HEK293 (cell line): ENCODE data around the gene RPS19.

ENCODE experiments used
- FEZF1 ChIP-seq: fragments of 450-650 bp; formaldehyde crosslinking; IDR thresholded peaks from 2 replicates; pipeline ENCODE4 v1.5.1; 2016; ENCODE audit warnings: missing biosample characterization, missing genetic modification characterization
- HOXC10 ChIP-seq: sonication (generic); formaldehyde crosslinking; IDR thresholded peaks from 2 replicates; pipeline ENCODE4 v1.8.1; 2023; ENCODE audit warnings: mild to moderate bottlenecking, missing genetic modification reagents
- IKZF3 ChIP-seq: fragments of 450-650 bp; IDR thresholded peaks from 2 replicates; pipeline ENCODE4 v1.5.0; 2018; ENCODE audit warnings: missing biosample characterization, mild to moderate bottlenecking, missing genetic modification characterization, moderate library complexity
- KLF16 ChIP-seq: fragments of 450-650 bp; formaldehyde crosslinking; IDR thresholded peaks from 2 replicates; pipeline ENCODE4 v1.5.1; 2017; ENCODE audit warnings: missing biosample characterization, missing genetic modification characterization
- KLF9 ChIP-seq: fragments of 450-650 bp; formaldehyde crosslinking; IDR thresholded peaks from 2 replicates; pipeline ENCODE4 v1.5.1; 2016; ENCODE audit warnings: missing biosample characterization, missing genetic modification characterization, low read depth
- REPIN1 ChIP-seq: fragments of 450-650 bp; formaldehyde crosslinking; IDR thresholded peaks from 2 replicates; pipeline ENCODE4 v1.5.1; 2017; ENCODE audit warnings: missing biosample characterization, missing genetic modification characterization, low read depth
- SP2 ChIP-seq: fragments of 450-650 bp; formaldehyde crosslinking; IDR thresholded peaks from 2 replicates; pipeline ENCODE4 v1.5.1; 2016; ENCODE audit warnings: missing biosample characterization, missing genetic modification characterization
- SP7 ChIP-seq: fragments of 450-650 bp; formaldehyde crosslinking; IDR thresholded peaks from 2 replicates; pipeline ENCODE4 v1.5.1; 2016; ENCODE audit warnings: missing biosample characterization, missing genetic modification characterization
- ZBTB17 ChIP-seq: fragments of 450-650 bp; formaldehyde crosslinking; IDR thresholded peaks from 2 replicates; pipeline ENCODE4 v1.5.1; 2016; ENCODE audit warnings: missing biosample characterization, missing genetic modification characterization
- ZBTB8A ChIP-seq: fragments of 450-650 bp; formaldehyde crosslinking; IDR thresholded peaks from 2 replicates; pipeline ENCODE4 v1.5.1; 2016; ENCODE audit warnings: missing biosample characterization, missing genetic modification characterization
- ZFHX2 ChIP-seq: fragments of 450-650 bp; formaldehyde crosslinking; conservative IDR thresholded peaks from 2 replicates; pipeline ENCODE4 v1.5.1; 2016; ENCODE audit warnings: missing biosample characterization, missing genetic modification characterization
- ZNF146 ChIP-seq: fragments of 450-650 bp; formaldehyde crosslinking; IDR thresholded peaks from 2 replicates; pipeline ENCODE4 v1.5.1; 2016; ENCODE audit warnings: missing biosample characterization, missing genetic modification characterization
- ZNF16 ChIP-seq: fragments of 450-650 bp; formaldehyde crosslinking; IDR thresholded peaks from 2 replicates; pipeline ENCODE4 v1.5.1; 2016; ENCODE audit warnings: low read depth, missing biosample characterization, missing genetic modification characterization
- ZNF169 ChIP-seq: fragments of 450-650 bp; formaldehyde crosslinking; IDR thresholded peaks from 2 replicates; pipeline ENCODE4 v1.5.1; 2016; ENCODE audit warnings: missing biosample characterization, missing genetic modification characterization
- ZNF174 ChIP-seq: fragments of 450-650 bp; formaldehyde crosslinking; IDR thresholded peaks from 2 replicates; pipeline ENCODE4 v1.5.0; 2017; ENCODE audit warnings: missing biosample characterization, mild to moderate bottlenecking, missing genetic modification characterization
- ZNF214 ChIP-seq: fragments of 450-650 bp; formaldehyde crosslinking; IDR thresholded peaks from 2 replicates; pipeline ENCODE4 v1.5.1; 2017; ENCODE audit warnings: missing biosample characterization, mild to moderate bottlenecking, missing genetic modification characterization, borderline replicate concordance
- ZNF23 ChIP-seq: fragments of 450-650 bp; formaldehyde crosslinking; IDR thresholded peaks from 2 replicates; pipeline ENCODE4 v1.5.1; 2016; ENCODE audit warnings: missing biosample characterization, missing genetic modification characterization, borderline replicate concordance
- ZNF24 ChIP-seq: fragments of 450-650 bp; formaldehyde crosslinking; IDR thresholded peaks from 2 replicates; pipeline ENCODE4 v1.5.1; 2016; ENCODE audit warnings: missing biosample characterization, missing genetic modification characterization
- ZNF311 ChIP-seq: fragments of 450-650 bp; formaldehyde crosslinking; IDR thresholded peaks from 2 replicates; pipeline ENCODE4 v1.5.1; 2017; ENCODE audit warnings: missing biosample characterization, missing genetic modification characterization, borderline replicate concordance
- ZNF48 ChIP-seq: fragments of 450-650 bp; formaldehyde crosslinking; IDR thresholded peaks from 2 replicates; pipeline ENCODE4 v1.5.1; 2016; ENCODE audit warnings: missing biosample characterization, missing genetic modification characterization
- ZNF544 ChIP-seq: fragments of 450-650 bp; formaldehyde crosslinking; IDR thresholded peaks from 2 replicates; pipeline ENCODE4 v1.5.0; 2017; ENCODE audit warnings: missing biosample characterization, missing genetic modification characterization
- ZNF585B ChIP-seq: fragments of 450-650 bp; formaldehyde crosslinking; IDR thresholded peaks from 2 replicates; pipeline ENCODE4 v1.5.1; 2016; ENCODE audit warnings: missing biosample characterization, missing genetic modification characterization
- ZNF600 ChIP-seq: fragments of 450-650 bp; formaldehyde crosslinking; IDR thresholded peaks from 2 replicates; pipeline ENCODE4 v1.5.1; 2016; ENCODE audit warnings: missing biosample characterization, missing genetic modification characterization
- ZNF623 ChIP-seq: fragments of 450-650 bp; formaldehyde crosslinking; IDR thresholded peaks from 2 replicates; pipeline ENCODE4 v1.5.1; 2016; ENCODE audit warnings: missing biosample characterization, missing genetic modification characterization
- ZNF626 ChIP-seq: fragments of 450-650 bp; sonication (Bioruptor Pico); formaldehyde crosslinking; IDR thresholded peaks from 2 replicates; pipeline ENCODE4 v1.5.1; 2018; ENCODE audit warnings: missing biosample characterization, missing genetic modification characterization, inconsistent platforms
- ZNF654 ChIP-seq: fragments of 450-650 bp; formaldehyde crosslinking; IDR thresholded peaks from 2 replicates; pipeline ENCODE4 v1.5.1; 2016; ENCODE audit warnings: low read depth, missing biosample characterization, missing genetic modification characterization
- ZNF664 ChIP-seq: fragments of 450-650 bp; formaldehyde crosslinking; IDR thresholded peaks from 2 replicates; pipeline ENCODE4 v1.5.1; 2016; ENCODE audit warnings: missing biosample characterization, missing genetic modification characterization
- ZNF76 ChIP-seq: fragments of 450-650 bp; formaldehyde crosslinking; IDR thresholded peaks from 2 replicates; pipeline ENCODE4; 2016; ENCODE audit warnings: low read depth, missing biosample characterization, missing genetic modification characterization, borderline replicate concordance
- ZNF843 ChIP-seq: fragments of 450-650 bp; formaldehyde crosslinking; IDR thresholded peaks from 2 replicates; pipeline ENCODE4 v1.5.1; 2016; ENCODE audit warnings: missing biosample characterization, missing genetic modification characterization
- ZSCAN16 ChIP-seq: fragments of 450-650 bp; formaldehyde crosslinking; IDR thresholded peaks from 2 replicates; pipeline ENCODE4 v1.5.1; 2016; ENCODE audit warnings: missing biosample characterization, missing genetic modification characterization
- ZSCAN30 ChIP-seq: fragments of 450-650 bp; IDR thresholded peaks from 2 replicates; pipeline ENCODE4 v1.5.1; 2018; ENCODE audit warnings: missing biosample characterization, mild to moderate bottlenecking, missing genetic modification characterization, moderate library complexity
- TF ChIP-seq, protein P1 (sequence below): fragments of 450-650 bp; formaldehyde crosslinking; IDR thresholded peaks from 2 replicates; pipeline ENCODE4 v1.5.1; 2016; ENCODE audit warnings: missing biosample characterization, missing genetic modification characterization
- TF ChIP-seq, protein P2 (sequence below): fragments of 450-650 bp; formaldehyde crosslinking; IDR thresholded peaks from 2 replicates; pipeline ENCODE4 v1.5.1; 2016; ENCODE audit warnings: missing biosample characterization, missing genetic modification characterization
- TF ChIP-seq, protein P3 (sequence below): fragments of 450-650 bp; formaldehyde crosslinking; IDR thresholded peaks from 2 replicates; pipeline ENCODE4 v1.5.1; 2016; ENCODE audit warnings: missing biosample characterization, missing genetic modification characterization, low read depth
- TF ChIP-seq, protein P4 (sequence below): IDR thresholded peaks from 2 replicates; pipeline ENCODE4 v1.6.1; 2011; ENCODE audit warnings: mild to moderate bottlenecking, low read depth, low read length, borderline replicate concordance

RPS19 gene

DNA sequence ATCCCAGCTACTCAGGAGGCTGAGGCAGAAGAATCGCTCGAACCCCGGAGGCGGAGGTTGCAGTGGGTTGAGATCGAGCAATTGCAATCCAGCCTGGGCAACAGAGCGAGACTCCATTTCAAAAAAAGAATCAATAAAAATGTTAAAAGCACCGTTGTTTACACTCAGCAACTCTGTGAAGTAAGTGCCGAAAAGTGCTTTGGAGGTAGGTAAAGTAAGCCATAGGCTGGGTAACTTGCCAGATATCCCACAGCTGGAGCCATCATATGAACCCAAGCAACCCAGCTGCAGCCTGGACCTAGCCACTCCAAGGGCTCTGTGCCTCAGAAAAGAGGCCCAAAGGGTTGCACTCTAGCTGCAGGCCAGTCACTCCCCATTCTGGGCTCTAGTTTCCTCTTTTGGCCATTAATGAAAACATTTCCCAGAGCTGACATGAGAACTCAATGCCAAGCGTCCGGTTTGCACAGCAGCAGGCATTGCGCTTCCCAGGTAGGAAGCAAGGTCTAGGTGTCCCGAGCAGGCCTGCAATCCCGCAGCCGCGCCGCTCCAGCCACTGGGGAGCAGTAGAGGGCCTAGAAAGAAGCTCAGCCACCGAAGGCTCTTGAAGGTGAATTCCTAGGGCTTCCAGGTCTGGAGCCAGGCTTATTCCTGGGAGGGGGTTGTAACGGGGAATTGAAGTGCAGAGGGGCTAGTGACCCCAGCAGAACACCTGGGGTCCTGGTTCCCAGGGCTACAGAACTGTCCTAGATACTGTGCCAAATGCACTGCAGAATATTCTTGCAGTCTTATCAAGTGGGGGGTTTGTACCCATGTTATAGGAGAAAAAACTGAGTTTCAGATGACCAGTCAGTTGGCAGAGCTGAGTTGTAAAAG is 13.0 kb downstream of the RPS19 start (continued):
- TF ChIP-seq ZNF626 (tag by site-specific recombination) (no peak), HOXC10 (CRISPR knock-in tag) (no peak), ZSCAN30 (peak; percentile 66), ZBTB8A (tag by site-specific recombination) (peak; percentile 85), REPIN1 (tag by site-specific recombination) (0 out of 2 replicates have a peak, but pooled peaks have one; percentile 2), KLF16 (tag by site-specific recombination) (no peak), ZNF600 (tag by site-specific recombination) (peak; percentile 96), ZNF843 (tag by site-specific recombination) (no peak), ZSCAN16 (tag by site-specific recombination) (no peak), ZNF623 (tag by site-specific recombination) (no peak), ZNF311 (no peak), SP7 (tag by site-specific recombination) (no peak), IKZF3 (tag by site-specific recombination) (peak; percentile 97), ZNF585B (tag by site-specific recombination) (no peak), ZFHX2 (tag by site-specific recombination) (no peak; the same call in 1 of the 2 replicates), FEZF1 (0 out of 2 replicates have a peak, but pooled peaks have one; percentile 8), ZNF664 (tag by site-specific recombination) (no peak), ZNF76 (no peak; the same call in 1 of the 2 replicates), ZBTB17 (peak; percentile 88), ZNF24 (tag by site-specific recombination) (no peak), ZNF174 (tag by site-specific recombination) (no peak), ZNF48 (no peak), ZNF169 (tag by site-specific recombination) (no peak), KLF9 (tag by site-specific recombination) (no peak), ZNF544 (no peak), ZNF214 (tag by site-specific recombination) (no peak), SP2 (tag by site-specific recombination) (no peak), ZNF146 (tag by site-specific recombination) (no peak), ZNF23 (tag by site-specific recombination) (no peak), ZNF16 (no peak), ZNF654 (tag by site-specific recombination) (peak; percentile 74)
- TF ChIP-seq, protein P1, sequence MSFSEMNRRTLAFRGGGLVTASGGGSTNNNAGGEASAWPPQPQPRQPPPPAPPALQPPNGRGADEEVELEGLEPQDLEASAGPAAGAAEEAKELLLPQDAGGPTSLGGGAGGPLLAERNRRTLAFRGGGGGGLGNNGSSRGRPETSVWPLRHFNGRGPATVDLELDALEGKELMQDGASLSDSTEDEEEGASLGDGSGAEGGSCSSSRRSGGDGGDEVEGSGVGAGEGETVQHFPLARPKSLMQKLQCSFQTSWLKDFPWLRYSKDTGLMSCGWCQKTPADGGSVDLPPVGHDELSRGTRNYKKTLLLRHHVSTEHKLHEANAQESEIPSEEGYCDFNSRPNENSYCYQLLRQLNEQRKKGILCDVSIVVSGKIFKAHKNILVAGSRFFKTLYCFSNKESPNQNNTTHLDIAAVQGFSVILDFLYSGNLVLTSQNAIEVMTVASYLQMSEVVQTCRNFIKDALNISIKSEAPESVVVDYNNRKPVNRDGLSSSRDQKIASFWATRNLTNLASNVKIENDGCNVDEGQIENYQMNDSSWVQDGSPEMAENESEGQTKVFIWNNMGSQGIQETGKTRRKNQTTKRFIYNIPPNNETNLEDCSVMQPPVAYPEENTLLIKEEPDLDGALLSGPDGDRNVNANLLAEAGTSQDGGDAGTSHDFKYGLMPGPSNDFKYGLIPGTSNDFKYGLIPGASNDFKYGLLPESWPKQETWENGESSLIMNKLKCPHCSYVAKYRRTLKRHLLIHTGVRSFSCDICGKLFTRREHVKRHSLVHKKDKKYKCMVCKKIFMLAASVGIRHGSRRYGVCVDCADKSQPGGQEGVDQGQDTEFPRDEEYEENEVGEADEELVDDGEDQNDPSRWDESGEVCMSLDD (tag by site-specific recombination), result no peak; the same call in 1 of the 2 replicates
- TF ChIP-seq, protein P2, sequence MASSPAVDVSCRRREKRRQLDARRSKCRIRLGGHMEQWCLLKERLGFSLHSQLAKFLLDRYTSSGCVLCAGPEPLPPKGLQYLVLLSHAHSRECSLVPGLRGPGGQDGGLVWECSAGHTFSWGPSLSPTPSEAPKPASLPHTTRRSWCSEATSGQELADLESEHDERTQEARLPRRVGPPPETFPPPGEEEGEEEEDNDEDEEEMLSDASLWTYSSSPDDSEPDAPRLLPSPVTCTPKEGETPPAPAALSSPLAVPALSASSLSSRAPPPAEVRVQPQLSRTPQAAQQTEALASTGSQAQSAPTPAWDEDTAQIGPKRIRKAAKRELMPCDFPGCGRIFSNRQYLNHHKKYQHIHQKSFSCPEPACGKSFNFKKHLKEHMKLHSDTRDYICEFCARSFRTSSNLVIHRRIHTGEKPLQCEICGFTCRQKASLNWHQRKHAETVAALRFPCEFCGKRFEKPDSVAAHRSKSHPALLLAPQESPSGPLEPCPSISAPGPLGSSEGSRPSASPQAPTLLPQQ (tag by site-specific recombination), result 0 out of 2 replicates have a peak, but pooled peaks have one; percentile 19
- TF ChIP-seq, protein P3, sequence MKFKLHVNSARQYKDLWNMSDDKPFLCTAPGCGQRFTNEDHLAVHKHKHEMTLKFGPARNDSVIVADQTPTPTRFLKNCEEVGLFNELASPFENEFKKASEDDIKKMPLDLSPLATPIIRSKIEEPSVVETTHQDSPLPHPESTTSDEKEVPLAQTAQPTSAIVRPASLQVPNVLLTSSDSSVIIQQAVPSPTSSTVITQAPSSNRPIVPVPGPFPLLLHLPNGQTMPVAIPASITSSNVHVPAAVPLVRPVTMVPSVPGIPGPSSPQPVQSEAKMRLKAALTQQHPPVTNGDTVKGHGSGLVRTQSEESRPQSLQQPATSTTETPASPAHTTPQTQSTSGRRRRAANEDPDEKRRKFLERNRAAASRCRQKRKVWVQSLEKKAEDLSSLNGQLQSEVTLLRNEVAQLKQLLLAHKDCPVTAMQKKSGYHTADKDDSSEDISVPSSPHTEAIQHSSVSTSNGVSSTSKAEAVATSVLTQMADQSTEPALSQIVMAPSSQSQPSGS (tag by site-specific recombination), result no peak
- TF ChIP-seq, protein P4, sequence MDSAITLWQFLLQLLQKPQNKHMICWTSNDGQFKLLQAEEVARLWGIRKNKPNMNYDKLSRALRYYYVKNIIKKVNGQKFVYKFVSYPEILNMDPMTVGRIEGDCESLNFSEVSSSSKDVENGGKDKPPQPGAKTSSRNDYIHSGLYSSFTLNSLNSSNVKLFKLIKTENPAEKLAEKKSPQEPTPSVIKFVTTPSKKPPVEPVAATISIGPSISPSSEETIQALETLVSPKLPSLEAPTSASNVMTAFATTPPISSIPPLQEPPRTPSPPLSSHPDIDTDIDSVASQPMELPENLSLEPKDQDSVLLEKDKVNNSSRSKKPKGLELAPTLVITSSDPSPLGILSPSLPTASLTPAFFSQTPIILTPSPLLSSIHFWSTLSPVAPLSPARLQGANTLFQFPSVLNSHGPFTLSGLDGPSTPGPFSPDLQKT, result no peak
